GM10266 (cell line): Measurements from ENCODE around the gene PRKD1.

Source experiments
- DNase-seq: peaks from one replicate; pipeline ENCODE4 v3.0.0; 2012; ENCODE audit errors: extremely low spot score
- CTCF ChIP-seq: IDR thresholded peaks from 2 replicates; pipeline ENCODE4 v1.5.1; 2012; ENCODE audit warnings: mild to moderate bottlenecking, low read depth; ENCODE audit not compliant: control insufficient read depth, insufficient read depth; ENCODE audit errors: missing control alignments

Gene PRKD1

DNA sequence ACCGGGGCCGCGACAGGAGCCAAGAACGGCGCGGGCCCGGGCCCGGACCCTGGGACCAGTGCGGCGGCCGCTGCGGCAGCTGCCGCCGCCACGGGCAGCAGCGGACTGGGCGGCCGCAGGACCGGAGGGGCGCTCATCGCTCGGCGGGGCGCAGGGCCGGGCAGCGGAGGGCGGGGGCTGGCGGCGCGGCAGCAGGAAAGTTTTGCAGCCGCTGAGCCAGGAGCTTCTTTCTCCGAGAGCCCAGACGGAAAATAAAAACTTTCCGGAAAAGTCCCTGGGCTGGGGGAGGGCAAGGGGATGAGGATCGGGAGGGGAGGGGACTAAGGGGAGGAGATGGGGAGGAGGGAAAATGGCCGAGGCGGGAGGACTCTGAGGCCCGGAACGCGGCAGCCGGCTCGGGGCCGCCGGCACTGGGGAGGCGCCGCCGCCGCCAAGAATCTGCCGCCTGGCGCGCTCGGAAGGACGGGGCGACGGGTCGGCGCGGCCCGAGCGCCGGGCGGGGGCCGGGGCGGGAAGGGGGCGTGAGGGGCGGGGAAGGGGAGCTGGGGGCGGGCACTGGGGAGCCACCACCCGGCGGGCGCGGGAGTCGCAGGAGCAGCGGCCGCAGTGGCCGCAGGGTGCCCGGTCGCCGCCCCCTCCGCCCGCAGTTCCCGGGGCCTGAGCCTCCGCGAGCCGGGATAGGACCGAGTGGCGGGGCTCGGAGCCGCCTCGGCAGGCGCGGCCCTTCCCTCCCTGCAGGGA is at the start of gene PRKD1:
Gene PRKD1 (minus strand): TSS at position 472 of the 741 bp plus-strand sequence.
- peak; percentile 72 for DNase-seq
- no peak for TF ChIP-seq CTCF

GRCh38 chr14:29971101-29971500 is 43.5 kb upstream of the PRKD1 start:
- TF ChIP-seq CTCF: no peak
- no peak for DNase-seq

DNA sequence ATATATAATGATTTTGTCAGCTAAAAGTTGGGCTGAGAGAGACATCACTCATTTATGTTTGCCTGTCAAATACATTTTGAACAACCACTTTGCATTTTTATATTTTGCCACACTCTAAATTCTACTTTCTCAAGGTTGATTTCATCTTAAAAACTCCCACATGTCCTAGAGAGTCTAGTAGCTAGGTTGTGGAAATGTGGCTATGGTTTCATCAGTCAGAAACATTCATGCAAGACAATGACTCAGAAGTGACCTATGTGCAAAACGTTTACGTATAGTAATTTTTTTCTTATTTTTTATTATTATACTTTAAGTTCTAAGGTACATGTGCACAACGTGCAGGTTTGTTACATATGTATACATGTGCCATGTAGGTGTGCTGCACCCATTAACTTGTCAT is 27.4 kb upstream of the PRKD1 start:
- no peak for TF ChIP-seq CTCF
- DNase-seq: no peak

DNA sequence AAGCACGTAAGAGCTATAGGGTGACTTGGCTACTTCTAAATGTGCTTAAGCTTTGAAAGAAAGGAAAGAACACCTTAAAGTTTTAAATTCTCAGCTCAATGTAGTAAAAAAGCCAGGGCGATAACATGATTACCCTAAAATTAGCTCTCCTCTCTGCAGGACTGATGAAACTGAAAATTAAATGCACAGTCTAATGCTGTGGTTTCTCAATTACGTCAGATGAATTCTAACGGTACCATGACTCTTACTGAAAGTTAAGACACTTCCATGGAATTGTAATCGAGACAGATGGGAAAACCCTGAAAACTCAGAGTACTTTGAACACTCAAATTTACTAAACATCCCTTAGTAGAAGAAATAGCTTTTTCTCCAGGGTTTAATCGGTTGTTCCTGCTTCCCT is 25.9 kb upstream of the PRKD1 start:
- DNase-seq: no peak
- TF ChIP-seq CTCF: no peak

DNA sequence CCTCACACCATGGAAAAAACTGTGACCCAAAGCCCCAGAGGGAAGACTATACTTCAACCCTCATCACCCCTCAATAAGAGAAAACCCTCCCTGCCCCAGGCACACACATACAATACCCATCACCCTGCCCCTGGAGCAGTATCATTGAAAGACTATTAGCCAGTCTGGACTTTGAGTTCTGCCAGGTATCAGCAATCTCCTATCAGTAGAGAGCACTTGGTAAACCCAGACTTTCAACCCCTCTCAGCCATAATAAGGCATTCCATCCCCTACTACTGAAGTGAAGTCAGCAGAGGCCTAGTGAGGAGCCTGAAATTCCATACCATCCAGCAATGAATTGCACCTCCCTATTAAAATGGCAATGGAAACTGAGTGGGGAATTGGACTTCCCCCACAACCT is 16.4 kb upstream of the PRKD1 start:
- DNase-seq: no peak
- TF ChIP-seq CTCF: no peak

DNA sequence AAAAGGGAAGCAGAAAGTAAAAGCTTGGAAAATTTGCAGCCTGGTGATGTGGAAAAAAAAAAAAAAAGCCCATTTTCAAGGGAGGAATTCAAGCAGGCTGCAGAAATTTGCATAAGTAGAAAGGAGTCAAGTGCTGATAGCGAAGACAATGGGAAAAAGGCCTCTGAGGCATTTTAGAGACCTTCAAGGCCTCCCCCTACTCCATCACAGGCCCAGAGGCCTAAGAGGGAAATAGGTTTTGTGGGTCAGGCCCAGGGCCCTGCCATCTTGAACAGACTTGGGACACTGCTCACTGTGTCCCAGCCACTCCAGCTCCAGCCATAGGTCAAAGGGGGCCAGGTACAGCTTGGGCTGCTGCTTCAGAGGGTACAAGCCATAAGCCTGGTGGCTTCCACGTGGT is 13.8 kb upstream of the PRKD1 start:
- no peak for DNase-seq
- no peak for TF ChIP-seq CTCF

DNA sequence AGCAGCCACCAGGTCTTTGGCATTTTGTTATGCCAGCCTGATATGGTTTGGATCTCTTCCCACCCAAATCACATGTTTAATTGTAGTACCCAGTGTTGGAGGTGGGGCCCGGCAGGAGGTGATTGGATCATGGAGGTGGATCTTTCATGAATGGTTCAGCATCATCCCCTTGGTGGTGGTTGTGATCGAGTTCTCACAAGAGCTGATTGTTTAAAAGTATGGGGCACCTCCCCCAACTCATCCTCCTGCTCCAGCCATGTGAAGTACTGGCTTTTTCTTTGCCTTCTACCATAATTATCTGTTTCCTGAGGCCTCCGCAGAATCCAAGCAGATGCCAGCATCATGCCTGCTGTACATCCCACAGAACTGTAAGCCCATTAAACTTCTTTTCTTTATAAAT is 12.8 kb upstream of the PRKD1 start:
- DNase-seq: no peak
- no peak for TF ChIP-seq CTCF
